ENCODE results near the gene KLK13. TPM values are rescaled to one million over a fixed set of nuclear protein-coding genes. Genes with fewer than 3 reads are reported as not detected.

The KLK13 gene
- total and polyA plus RNA-seq, 2 of the 8 experiments (the other 6 are each of a cell fraction or from before 2014, with no cell fraction given): 4.2 to 4.5 TPM

DNA sequence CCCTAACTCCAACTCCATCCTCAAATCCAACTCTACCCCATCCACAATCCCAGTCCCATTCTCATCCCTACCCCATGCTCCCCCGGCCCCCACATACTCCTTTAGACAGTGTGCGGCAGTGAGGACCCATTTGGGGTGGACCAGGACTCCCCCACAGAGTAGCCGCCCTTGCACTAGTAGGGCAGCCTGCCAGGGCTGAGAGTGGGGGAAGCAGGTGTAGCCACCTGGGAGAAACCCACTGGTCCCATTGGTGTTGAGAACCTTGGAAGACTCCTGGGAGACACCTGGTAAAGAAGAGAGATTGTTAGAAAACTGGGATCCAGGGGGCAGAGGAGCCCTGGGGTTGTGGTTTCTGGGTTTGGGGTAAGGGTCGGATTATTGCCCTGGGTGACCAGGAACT is 4.6 kb downstream of the KLK13 start (continued):
- TF ChIP-seq POLR2AphosphoS5 (IDR thresholded peaks at IDR 0.05; ENCODE audit: low read depth, low read length) (no peak), TAF1 (IDR thresholded peaks at IDR 0.05; ENCODE audit: low read depth, low read length) (no peak)
